Measurements from ENCODE around the gene C6orf89.
"Not testable (repeated sequence)": the region's sequence is repeated elsewhere in the genome, so short reads cannot be mapped to it uniquely, and the experiment has no call there.

Gene C6orf89

GRCh38 chr6:36947570-36948351 is 62.0 kb downstream of the C6orf89 start:
- no peak for DNase-seq (ENCODE audit: low read depth in 2 of 2)

- not testable (repeated sequence) for DNase-seq (ENCODE audit: low read depth in 2 of 2)
Observed at GRCh38 chr6:36949076-36949475, 63.3 kb downstream of the C6orf89 start.

GRCh38 chr6:36949636-36950035 is 63.9 kb downstream of the C6orf89 start:
- DNase-seq (ENCODE audit: low read depth in 2 of 2) = no peak

- DNase-seq (ENCODE audit: low read depth in 2 of 2) = no peak
Observed at GRCh38 chr6:36953931-36954261, 68.1 kb downstream of the C6orf89 start.

- no peak for DNase-seq (ENCODE audit: low read depth in 2 of 2)
Observed at GRCh38 chr6:36954262-36954931, 68.6 kb downstream of the C6orf89 start, which contains the start of gene PI16. TSS of gene PI16 (plus strand) at chr6:36954738. CDS start at chr6:36954761, 23 bp downstream.

GRCh38 chr6:36955136-36955535 is 69.4 kb downstream of the C6orf89 start:
- DNase-seq (ENCODE audit: low read depth in 2 of 2) = no peak

- no peak for DNase-seq (ENCODE audit: low read depth in 2 of 2)
Observed at GRCh38 chr6:36955671-36956445, 70.1 kb downstream of the C6orf89 start.

- no peak for DNase-seq (ENCODE audit: low read depth in 2 of 2)
Observed at GRCh38 chr6:36956446-36956820, 70.7 kb downstream of the C6orf89 start.

GRCh38 chr6:36957773-36958271 is 72.1 kb downstream of the C6orf89 start:
- no peak for DNase-seq (ENCODE audit: low read depth in 2 of 2)

- no peak for DNase-seq (ENCODE audit: low read depth in 2 of 2)
Observed at GRCh38 chr6:36958775-36959554, 73.2 kb downstream of the C6orf89 start.

GRCh38 chr6:36959555-36960250 is 74.0 kb downstream of the C6orf89 start:
- DNase-seq (ENCODE audit: low read depth in 2 of 2) = no peak

- DNase-seq (ENCODE audit: low read depth in 2 of 2) = no peak
Observed at GRCh38 chr6:36961441-36962435, 76.0 kb downstream of the C6orf89 start.

- DNase-seq (ENCODE audit: low read depth in 2 of 2) = peak; percentile 59 to 63
Observed at GRCh38 chr6:36962874-36963273, 77.1 kb downstream of the C6orf89 start.

- DNase-seq (ENCODE audit: low read depth in 2 of 2) = no peak
Observed at GRCh38 chr6:36963451-36964290, 77.9 kb downstream of the C6orf89 start.

GRCh38 chr6:36964349-36964748 is 78.6 kb downstream of the C6orf89 start:
- no peak for DNase-seq (ENCODE audit: low read depth in 2 of 2)

GRCh38 chr6:36964908-36965307 is 79.2 kb downstream of the C6orf89 start:
- no peak for DNase-seq (ENCODE audit: low read depth in 2 of 2)

GRCh38 chr6:36967301-36967700 is 81.5 kb downstream of the C6orf89 start:
- no peak for DNase-seq (ENCODE audit: low read depth in 2 of 2)

GRCh38 chr6:36967757-36968156 is 82.0 kb downstream of the C6orf89 start:
- DNase-seq (ENCODE audit: low read depth in 2 of 2) = no peak

Data from activated CD4-positive, alpha-beta T cell treated with anti-CD3 and anti-CD28 coated beads for 24 hours (primary cell).